Fibroblast of upper back skin (primary cell): ENCODE data around the gene PPFIBP1.
A peak's percentile ranks its signal among the peaks of the same experiment; 100 is the strongest.
"Not testable (repeated sequence)": the region's sequence is repeated elsewhere in the genome, so short reads cannot be mapped to it uniquely, and the experiment has no call there.

Source experiments
- DNase-seq: peaks from one replicate; pipeline ENCODE4 v3.0.0-alpha.2; 2013

The PPFIBP1 gene

DNA sequence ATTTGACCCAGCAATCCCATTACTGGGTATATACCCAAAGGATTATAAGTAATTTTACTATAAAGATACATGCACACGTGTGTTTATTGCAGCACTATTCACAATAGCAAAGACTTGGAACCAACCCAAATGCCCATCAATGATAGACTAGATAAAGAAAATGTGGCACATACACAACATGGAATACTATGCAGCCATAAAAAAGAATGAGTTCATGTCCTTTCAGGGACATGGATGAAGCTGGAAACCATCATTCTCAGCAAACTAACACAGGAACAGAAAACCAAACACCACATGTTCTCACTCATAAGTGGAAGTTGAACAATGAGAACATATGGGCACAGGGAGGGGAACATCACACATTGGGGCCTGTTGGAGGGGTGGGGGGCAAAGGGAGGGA lies 20.9 kb downstream of the PPFIBP1 start:
- DNase-seq = not testable (repeated sequence)

DNA sequence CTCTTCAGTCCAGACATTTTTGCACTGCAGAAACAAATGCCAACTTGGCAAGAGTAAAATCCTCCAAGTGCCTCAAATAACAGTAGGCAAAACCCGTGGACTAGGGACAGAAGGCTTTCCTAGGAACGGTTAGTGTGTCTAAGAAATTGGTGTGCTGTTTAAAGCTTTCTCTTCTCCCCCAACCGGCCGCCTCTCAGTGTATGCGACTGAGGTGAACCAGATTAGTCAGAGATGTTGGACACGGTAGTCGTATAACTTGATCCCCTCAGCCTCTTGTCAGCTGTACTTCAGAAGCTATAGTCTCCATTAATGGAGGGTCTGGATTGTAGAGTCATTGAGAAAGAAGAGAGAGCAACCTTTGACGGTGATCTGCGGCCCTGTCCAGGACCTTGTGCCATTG lies 21.7 kb downstream of the PPFIBP1 start:
- DNase-seq = no peak

DNA sequence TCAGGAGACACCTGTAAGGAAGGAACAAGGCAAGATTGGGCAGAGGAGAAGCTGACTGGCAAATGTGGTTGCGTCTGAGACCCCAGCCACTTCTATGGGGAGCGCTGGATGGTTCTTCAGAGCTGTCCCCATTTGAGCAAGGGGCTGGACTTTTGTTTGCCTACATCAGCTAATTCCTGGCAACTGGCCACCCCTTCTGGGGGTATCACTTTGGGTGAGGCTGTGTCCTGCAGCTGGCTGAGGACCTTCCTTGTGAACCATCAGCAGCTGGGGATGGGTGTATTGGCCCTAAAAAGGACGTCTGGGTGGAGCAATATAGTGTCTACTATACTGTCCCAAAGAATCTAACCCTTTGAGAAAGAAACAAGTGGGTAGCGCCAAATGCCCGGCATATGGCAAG lies 23.6 kb downstream of the PPFIBP1 start:
- no peak for DNase-seq

- DNase-seq = no peak
These were observed 24.5 kb downstream of the PPFIBP1 start for GRCh38 chr12:27548301-27549199.

- DNase-seq = peak; percentile 84
These were observed 25.3 kb downstream of the PPFIBP1 start for GRCh38 chr12:27549236-27549800.

- DNase-seq = peak; percentile 90
These were observed 26.0 kb downstream of the PPFIBP1 start for GRCh38 chr12:27549801-27550652.

- no peak for DNase-seq
These were observed 26.6 kb downstream of the PPFIBP1 start for GRCh38 chr12:27550653-27550975.

DNA sequence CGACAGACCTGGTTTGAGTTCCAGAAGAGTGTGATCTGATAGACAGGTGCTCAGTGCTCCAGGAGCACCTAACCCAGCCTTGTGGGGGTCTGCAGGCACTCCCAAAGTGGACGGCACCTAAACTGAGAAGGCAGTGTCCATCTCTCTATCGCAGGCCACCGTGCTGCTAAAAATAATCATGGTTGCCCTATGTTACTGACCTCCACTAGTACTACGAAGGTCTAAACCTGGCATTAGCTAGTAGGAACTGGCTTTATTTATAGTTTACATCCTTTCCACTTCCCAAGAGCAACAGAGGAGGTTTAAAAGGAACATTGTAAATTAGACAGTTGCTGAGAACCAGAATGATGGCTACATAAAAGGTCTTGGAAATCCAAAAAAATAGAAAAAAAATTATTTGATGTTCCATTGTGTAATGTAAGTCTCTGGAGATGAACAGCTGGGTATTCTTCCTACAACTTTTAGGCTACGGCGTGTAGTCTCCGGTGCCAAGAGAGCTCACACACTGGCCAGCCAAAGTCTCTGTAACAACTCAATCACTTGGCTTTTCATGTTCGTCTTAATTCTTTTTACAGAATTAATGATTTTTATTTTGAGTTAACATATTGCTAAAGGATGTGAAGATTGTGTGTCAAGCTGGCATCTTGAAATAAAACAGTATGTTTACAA lies 27.3 kb downstream of the PPFIBP1 start:
- no peak for DNase-seq

DNA sequence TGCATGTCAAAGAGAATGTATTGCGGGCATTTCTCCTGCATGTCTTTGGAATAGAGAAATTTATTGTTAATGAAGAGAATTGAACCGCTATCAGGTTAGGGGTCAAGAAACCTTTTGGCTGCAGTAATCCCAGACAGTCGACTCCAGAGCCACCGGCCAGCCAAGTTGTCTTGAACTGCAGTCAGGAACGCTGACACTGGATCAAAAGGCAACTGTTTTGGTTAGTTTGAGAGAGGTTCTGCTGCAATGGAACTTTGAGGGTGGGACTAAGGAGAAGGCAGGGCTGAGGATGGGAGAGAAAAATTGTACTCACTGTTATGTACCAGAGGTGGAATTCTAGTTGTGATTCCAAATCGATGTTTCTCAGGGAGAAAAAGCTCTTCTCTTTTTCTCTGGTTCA lies 28.2 kb downstream of the PPFIBP1 start:
- DNase-seq = no peak

DNA sequence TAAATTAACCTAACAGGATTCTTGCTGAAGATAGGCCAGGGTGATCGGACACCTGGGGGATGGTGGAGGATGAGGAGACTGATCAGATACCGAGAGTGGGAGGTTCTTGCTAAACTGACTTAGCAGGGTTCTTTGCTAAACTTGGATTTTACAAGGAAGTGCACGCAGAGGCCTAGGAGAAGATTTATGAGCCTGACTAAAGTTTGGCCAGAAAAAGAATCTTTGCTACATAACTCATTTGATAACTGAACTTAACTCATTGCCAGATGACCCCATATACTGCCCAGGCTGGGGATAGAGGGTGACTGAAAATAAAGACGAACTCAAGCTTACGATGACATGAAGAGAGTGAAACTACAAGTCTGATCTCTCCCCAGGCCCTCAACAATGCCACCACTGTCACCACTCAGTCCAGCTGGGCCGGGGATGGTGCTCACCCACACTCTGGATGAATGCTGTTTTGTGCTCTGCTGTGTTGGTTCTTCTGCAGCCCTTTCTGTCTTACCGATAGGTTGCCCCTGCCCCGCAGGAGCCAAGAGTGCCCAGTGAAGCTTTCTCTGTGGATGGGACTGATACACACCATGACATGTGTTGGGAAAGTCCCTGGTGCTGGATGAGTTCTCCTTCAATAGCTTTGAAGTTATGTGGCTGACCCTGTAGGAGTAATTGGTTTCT lies 29.0 kb downstream of the PPFIBP1 start:
- no peak for DNase-seq

GRCh38 chr12:27553941-27554340 lies 29.9 kb downstream of the PPFIBP1 start:
- DNase-seq = no peak

GRCh38 chr12:27554421-27555186 lies 30.6 kb downstream of the PPFIBP1 start:
- DNase-seq = peak; percentile 83

- DNase-seq = no peak
These were observed 31.4 kb downstream of the PPFIBP1 start for GRCh38 chr12:27555361-27555760.

DNA sequence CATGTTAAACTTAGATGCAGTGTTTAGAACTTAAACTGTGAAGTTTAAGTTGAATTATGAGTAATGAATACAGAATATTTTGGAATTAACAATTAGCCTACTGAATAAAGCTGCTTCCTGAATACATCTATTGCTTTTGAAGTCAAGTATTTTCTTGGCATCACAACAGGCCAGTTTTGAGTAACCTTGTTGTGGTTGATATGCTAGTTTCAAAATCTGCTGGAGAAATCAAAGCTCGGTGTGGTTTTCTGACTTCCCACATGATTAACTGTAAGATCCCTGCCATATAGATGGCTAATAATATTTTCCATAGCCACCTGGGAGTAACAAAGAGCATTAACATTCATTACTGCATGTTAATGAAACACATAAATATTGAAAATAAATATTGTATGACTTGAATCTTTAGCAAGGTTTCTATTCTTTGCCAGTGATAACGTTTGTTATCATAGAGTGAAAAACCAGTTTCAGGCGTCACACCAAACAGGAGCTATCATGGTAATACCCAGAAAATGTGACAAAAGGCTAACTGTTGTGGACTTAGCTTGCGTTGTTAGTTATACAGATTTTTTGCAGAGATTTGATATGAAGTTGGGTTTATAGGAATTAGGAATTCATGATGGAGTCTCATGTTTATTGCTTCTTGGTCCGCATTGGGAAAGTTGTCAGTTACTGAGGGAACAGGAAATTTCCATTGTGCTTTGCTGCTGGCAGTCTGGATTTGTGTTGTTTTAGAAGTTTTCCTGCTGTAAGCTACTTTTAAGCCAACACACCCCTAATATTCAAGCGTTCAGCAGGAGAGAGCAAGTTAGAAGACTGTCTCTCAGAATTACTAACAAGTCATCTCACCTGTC lies 32.1 kb downstream of the PPFIBP1 start:
- peak; percentile 70 for DNase-seq

DNA sequence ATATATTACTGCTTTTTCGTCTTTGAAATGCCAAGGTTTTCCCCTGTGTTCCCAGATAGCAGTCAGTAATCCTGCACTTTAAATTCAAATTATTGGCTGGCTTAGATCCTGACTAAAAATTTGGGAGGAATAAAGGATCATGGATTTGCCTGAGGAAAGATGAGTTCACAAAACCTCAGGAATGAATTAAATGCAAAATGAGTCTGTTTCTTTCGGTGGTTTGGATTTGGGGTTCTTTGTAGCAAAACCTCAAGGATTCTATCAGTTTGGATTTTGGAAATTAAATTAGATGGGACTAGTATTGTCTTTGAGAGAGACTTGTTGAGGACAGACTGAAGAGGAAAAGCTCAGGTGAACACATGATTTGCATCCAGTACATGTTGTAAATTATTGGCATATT lies 36.1 kb downstream of the PPFIBP1 start:
- DNase-seq = peak; percentile 44

- no peak for DNase-seq
These were observed 37.7 kb downstream of the PPFIBP1 start for GRCh38 chr12:27561535-27562350.

GRCh38 chr12:27564612-27565213 lies 40.7 kb downstream of the PPFIBP1 start:
- DNase-seq = no peak

DNA sequence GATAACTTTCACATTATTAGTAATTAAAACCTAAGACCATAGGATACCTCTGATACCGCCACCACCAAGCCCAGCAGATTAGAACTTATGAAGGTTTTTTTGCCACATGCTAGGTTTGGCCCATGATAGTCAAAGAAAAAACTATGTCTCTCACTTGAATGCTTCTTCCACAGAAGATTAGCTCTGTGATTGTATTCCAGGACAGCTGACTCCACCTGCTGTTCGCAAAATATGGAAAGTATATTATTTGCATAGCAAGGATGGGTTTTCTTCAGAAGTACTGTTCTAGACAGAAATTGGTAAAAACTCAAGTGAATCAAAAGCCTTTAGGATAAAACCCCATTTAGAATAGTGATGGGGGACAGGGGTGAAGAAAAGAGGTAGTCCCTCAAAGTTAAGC lies 42.2 kb downstream of the PPFIBP1 start:
- DNase-seq = no peak

GRCh38 chr12:27566626-27567025 lies 42.6 kb downstream of the PPFIBP1 start:
- no peak for DNase-seq
